ENCODE data around the gene KLHDC7A.

- TF ChIP-seq CTCF (IDR thresholded peaks at IDR 0.05; ENCODE audit: insufficient read depth, low read length, poor library complexity, severe bottlenecking) (no peak), EZH2phosphoT487 (conservative IDR thresholded peaks at IDR 0.05; ENCODE audit: low read length) (no peak)
These were observed 33.1 kb upstream of the KLHDC7A start for GRCh38 chr1:18447509-18448220.
